GM18951 (cell line): ENCODE measurements around the gene CDA.

ENCODE experiments used
- POLR2A ChIP-seq: IDR thresholded peaks from 4 replicates; pipeline ENCODE4 v1.6.1; 2011; ENCODE audit warnings: mild to moderate bottlenecking; ENCODE audit not compliant: insufficient read length, insufficient read depth; ENCODE audit errors: extremely low read depth
- in situ Hi-C: fragments of 300-500 bp; cut with MboI; formaldehyde crosslinking; loops from one replicate; pipeline ENCODE4 v1.12.0; 2022; ENCODE audit warnings: low sequenced_read_pairs, mixed read lengths, inconsistent platforms; ENCODE audit not compliant: unreplicated experiment

The CDA gene

GRCh38 chr1:20614131-20614579 lies 25.3 kb downstream of the CDA start:
- TF ChIP-seq POLR2A, result no peak

GRCh38 chr1:20615946-20616846 lies 27.3 kb downstream of the CDA start:
- no peak for TF ChIP-seq POLR2A
- in situ Hi-C loops, result no loop called here

More at GRCh38 chr1:20614131-20614579, 25.3 kb downstream of the CDA start:
- in situ Hi-C loops, result no loop called here

GRCh38 chr1:20616847-20617487 lies 28.1 kb downstream of the CDA start:
- in situ Hi-C loops, result no loop called here
- no peak for TF ChIP-seq POLR2A

GRCh38 chr1:20618550-20618949 lies 29.7 kb downstream of the CDA start:
- TF ChIP-seq POLR2A, result no peak
- in situ Hi-C loops, result no loop called here

- TF ChIP-seq POLR2A, result no peak
- in situ Hi-C loops, result no loop called here
Measured at GRCh38 chr1:20619999-20620398, 31.1 kb downstream of the CDA start.

GRCh38 chr1:20621012-20621411 lies 32.1 kb downstream of the CDA start:
- in situ Hi-C loops, result no loop called here
- TF ChIP-seq POLR2A, result no peak

GRCh38 chr1:20624709-20625108 lies 35.8 kb downstream of the CDA start:
- in situ Hi-C loops, result no loop called here
- no peak for TF ChIP-seq POLR2A

- TF ChIP-seq POLR2A, result no peak
- in situ Hi-C loops, result no loop called here
Measured at GRCh38 chr1:20625176-20626097, 36.5 kb downstream of the CDA start.

GRCh38 chr1:20626098-20626427 lies 37.2 kb downstream of the CDA start:
- no peak for TF ChIP-seq POLR2A
- in situ Hi-C loops, result no loop called here

GRCh38 chr1:20626524-20626923 lies 37.6 kb downstream of the CDA start:
- in situ Hi-C loops, result no loop called here
- TF ChIP-seq POLR2A, result no peak

- TF ChIP-seq POLR2A, result no peak
- in situ Hi-C loops, result no loop called here
Measured at GRCh38 chr1:20630729-20631128, 41.8 kb downstream of the CDA start.

- TF ChIP-seq POLR2A, result no peak
- in situ Hi-C loops, result no loop called here
Measured at GRCh38 chr1:20632386-20632785, 43.5 kb downstream of the CDA start.
